Gastrocnemius medialis (tissue), 4 donors: Measurements from ENCODE around the gene TEN1. TPM values are rescaled to one million over a fixed set of nuclear protein-coding genes. Genes with fewer than 3 reads are reported as not detected.

Experiments used
- ATAC-seq, 2 donors: fragments of 150-250 bp; one replicate each; pipeline ENCODE4 v1.9.1; 2016
- DNase-seq, 2 donors: peaks; one replicate each; pipeline ENCODE4 v3.0.0-alpha.2; 2019
- H3K27ac ChIP-seq, 4 donors: fragments of 200-600 bp; sonication (generic); 1 replicate in 1 of 4; 2 replicates in 3 of 4; pipeline ENCODE4 v1.5.1; 2016 to 2018; ENCODE audit warnings: mild to moderate bottlenecking in 2 of 4, moderate library complexity in 1 of 4
- H3K27me3 ChIP-seq, 3 donors: fragments of 200-600 bp; sonication (generic) in 2 of 3; 1 replicate in 1 of 3; 2 replicates in 2 of 3; pipeline versions ENCODE4 v1.5.1 to v1.6.0; 2016 to 2019; ENCODE audit warnings: mild to moderate bottlenecking in 1 of 3, moderate library complexity in 1 of 3
- H3K36me3 ChIP-seq, 2 donors: fragments of 200-600 bp; sonication (generic) in 1 of 2; one replicate each; pipeline ENCODE4 v1.5.1; 2017 to 2018
- H3K4me1 ChIP-seq, 2 donors: fragments of 200-600 bp; sonication (generic) in 1 of 2; one replicate each; pipeline ENCODE4 v1.5.1; 2016 to 2017; ENCODE audit warnings: mild to moderate bottlenecking in 2 of 2
- H3K4me3 ChIP-seq, 4 donors: fragments of 200-600 bp; sonication (generic) in 3 of 4; 1 replicate in 1 of 4; 2 replicates in 3 of 4; pipeline ENCODE4 v1.5.1; 2016 to 2019; ENCODE audit warnings: mild to moderate bottlenecking in 2 of 4
- H3K9me3 ChIP-seq, 3 donors: fragments of 200-600 bp; sonication (generic) in 2 of 3; 1 replicate in 1 of 3; 2 replicates in 2 of 3; pipeline ENCODE4 v1.5.1; 2016 to 2019
- POLR2A ChIP-seq, 2 donors: fragments of 450-650 bp; IDR thresholded peaks; one replicate each; pipeline ENCODE4 v1.6.1; 2017; ENCODE audit warnings: antibody characterized with exemption in 2 of 2, mild to moderate bottlenecking in 2 of 2, moderate library complexity in 2 of 2
- in situ Hi-C, 4 donors: fragments of 200-750 bp; cut with MboI; loops; one replicate each; pipeline versions ENCODE4 v1.15.0 to v1.8.0; 2017; ENCODE audit warnings: low sequenced_read_pairs in 4 of 4
- intact Hi-C: fragments of 100-400 bp; cut with DNase I; formaldehyde crosslinking; loops from one replicate; pipeline ENCODE4 v1.15.1; 2023; ENCODE audit warnings: low total_unique reads
- total RNA-seq, 4 donors: library from RNA; depleted of rRNA; stranded (reverse); fragments of >200 nt; gene quantifications; one replicate each; pipeline versions ENCODE4 v1.1.0 to v1.2.3, GENCODE V29; 2016
- TF ChIP-seq, protein P1 (sequence below), 5 experiments: fragments of 450-650 bp in 3 of 5; fragments of 200-600 bp in 2 of 5; sonication (generic) in 2 of 5; IDR thresholded peaks in 4 of 5; conservative IDR thresholded peaks in 1 of 5; 1 replicate in 4 of 5; 2 replicates in 1 of 5; pipeline ENCODE4 v1.5.1; 2016 to 2019; ENCODE audit warnings: antibody characterized with exemption in 5 of 5, mild to moderate bottlenecking in 3 of 5, moderate library complexity in 3 of 5

TEN1 gene
- total RNA-seq, 4 donors from 2014 or later: 4.2 to 9.2 (median 6.8) TPM

DNA sequence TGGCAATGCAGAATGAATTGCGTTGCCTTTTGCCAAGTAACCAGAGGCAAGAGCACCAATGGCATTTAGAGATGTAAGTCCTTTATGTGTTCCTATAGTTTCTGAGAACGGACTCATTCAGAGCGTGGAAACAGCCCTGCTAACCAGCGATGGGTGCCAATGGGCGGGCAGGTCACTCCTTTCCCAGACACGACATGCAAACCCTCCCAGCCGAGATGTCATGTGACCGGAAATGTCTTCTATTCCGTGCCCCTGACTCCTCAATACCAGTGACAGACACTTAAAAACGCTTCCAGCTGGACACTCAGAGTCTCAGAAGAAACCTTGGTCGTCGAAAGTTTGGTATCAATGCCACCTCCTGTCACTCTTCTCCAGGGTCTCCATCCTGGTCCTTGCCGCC lies 41.4 kb upstream of the TEN1 start:
- no peaks in the 10 kb centered on the region for H3K36me3 ChIP-seq
- no peak overlapping the region for H3K4me3 ChIP-seq
- H3K27me3 ChIP-seq: no peaks in the 10 kb centered on the region
- no peak for ATAC-seq
- in situ Hi-C loops: no loop called here
- no peak for DNase-seq
- H3K9me3 ChIP-seq: no peaks in the 10 kb centered on the region
- H3K4me1 ChIP-seq: peaks cover 11 to 15% of the 10 kb centered on the region in 2 donors
- TF ChIP-seq POLR2A (IDR thresholded peaks at IDR 0.05): no peak
- TF ChIP-seq, protein P1, sequence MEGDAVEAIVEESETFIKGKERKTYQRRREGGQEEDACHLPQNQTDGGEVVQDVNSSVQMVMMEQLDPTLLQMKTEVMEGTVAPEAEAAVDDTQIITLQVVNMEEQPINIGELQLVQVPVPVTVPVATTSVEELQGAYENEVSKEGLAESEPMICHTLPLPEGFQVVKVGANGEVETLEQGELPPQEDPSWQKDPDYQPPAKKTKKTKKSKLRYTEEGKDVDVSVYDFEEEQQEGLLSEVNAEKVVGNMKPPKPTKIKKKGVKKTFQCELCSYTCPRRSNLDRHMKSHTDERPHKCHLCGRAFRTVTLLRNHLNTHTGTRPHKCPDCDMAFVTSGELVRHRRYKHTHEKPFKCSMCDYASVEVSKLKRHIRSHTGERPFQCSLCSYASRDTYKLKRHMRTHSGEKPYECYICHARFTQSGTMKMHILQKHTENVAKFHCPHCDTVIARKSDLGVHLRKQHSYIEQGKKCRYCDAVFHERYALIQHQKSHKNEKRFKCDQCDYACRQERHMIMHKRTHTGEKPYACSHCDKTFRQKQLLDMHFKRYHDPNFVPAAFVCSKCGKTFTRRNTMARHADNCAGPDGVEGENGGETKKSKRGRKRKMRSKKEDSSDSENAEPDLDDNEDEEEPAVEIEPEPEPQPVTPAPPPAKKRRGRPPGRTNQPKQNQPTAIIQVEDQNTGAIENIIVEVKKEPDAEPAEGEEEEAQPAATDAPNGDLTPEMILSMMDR (IDR thresholded peaks at IDR 0.05 in 4 of 5, conservative IDR thresholded peaks at IDR 0.05 in 1 of 5): no peak
- intact Hi-C loops: no loop called here
- H3K27ac ChIP-seq: no peak overlapping the region

DNA sequence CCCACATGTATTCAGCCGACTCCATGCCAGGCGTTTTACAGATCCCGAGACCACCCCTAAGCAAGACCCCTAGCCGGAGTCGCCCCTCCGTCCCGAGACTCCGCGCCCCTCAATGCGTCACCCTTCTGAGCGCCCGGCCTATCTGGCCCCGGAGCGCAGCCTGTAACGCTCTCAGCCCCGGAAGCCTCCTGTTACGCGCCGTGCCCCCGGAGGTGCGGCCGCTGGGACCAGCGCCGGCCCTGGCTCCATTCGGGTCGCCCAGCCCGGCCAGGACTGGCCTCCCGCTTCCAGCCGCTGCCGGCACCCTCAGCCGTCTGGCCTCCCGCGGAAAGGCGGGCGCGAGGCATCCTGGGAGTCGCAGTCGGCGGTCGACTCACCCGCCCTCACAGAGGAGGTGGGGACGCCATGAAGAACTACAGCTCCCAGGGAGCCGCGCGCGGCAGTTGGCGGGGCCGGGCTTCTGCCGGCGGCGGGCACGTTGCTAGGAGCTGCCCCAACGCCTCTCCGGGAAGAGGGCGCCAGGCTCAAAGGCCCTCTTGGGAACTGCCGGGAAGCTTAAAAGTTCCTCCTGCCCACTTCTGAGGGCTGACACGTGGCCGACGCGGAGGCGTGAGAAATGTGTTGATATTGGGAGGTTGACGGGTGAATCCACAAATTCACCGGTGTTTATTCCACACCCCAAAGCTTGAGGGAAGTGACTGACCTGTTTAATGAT lies 38.2 kb upstream of the TEN1 start, which contains the start of gene FBF1:
Gene FBF1 (minus strand): TSS at position 316 of the 715 bp plus-strand sequence. CDS start 2,893 bp downstream, outside the sequence.
- peak; percentile 90 to 93 for DNase-seq
- H3K36me3 ChIP-seq: peaks cover 0 to 1% of the 10 kb centered on the region in 2 donors
- H3K27me3 ChIP-seq: no peaks in the 10 kb centered on the region
- peaks cover 11 to 30% of the 10 kb centered on the region in 2 donors for H3K4me1 ChIP-seq
- H3K4me3 ChIP-seq: peak within 1 kb of the TSS; percentile 72 to 99 (median 86)
- peak within 1 kb of the TSS; percentile 66 to 88 (median 78) for H3K27ac ChIP-seq
- in situ Hi-C loops (no loop called here), intact Hi-C loops (loop anchor here (1.0 to 2.0 kb wide), 2 partner anchors 36 to 38 kb away; partner anchors contain the start of genes ACOX1 and TEN1)
- ATAC-seq: peak; percentile 92 to 97
- peak; percentile 66 to 68 for TF ChIP-seq POLR2A (IDR thresholded peaks at IDR 0.05)
- TF ChIP-seq, protein P1 (IDR thresholded peaks at IDR 0.05 in 4 of 5, conservative IDR thresholded peaks at IDR 0.05 in 1 of 5): peak in 2 of 5 experiments; percentile 15 to 18
- H3K9me3 ChIP-seq: no peaks in the 10 kb centered on the region

DNA sequence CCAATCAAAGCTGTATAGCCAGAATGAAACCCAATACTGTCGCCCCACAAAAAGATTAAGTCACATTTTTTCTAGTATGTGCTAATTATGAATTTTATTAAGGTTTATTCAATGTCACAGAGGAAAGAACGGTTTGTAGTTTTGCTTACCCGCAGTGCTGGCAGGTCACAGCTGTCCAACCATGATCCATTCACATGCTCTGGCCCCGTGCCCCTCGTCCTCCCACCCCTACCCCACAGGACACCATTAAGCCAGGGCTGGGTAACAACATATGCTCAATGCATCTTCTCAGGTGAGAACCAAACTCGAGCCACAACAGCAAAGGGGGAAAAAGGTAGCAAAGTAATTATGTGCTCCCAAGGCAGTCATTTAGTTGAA lies 37.6 kb upstream of the TEN1 start:
- H3K36me3 ChIP-seq: peaks cover 0 to 7% of the 10 kb centered on the region in 2 donors
- intact Hi-C loops: loop anchor here (1.0 to 2.0 kb wide), 2 partner anchors 36 to 37 kb away; partner anchors contain the start of genes ACOX1 and TEN1
- TF ChIP-seq POLR2A (IDR thresholded peaks at IDR 0.05): no peak
- TF ChIP-seq, protein P1 (IDR thresholded peaks at IDR 0.05 in 4 of 5, conservative IDR thresholded peaks at IDR 0.05 in 1 of 5): no peak
- H3K27ac ChIP-seq: peak overlapping the region; percentile 35 to 86 (median 54)
- in situ Hi-C loops: no loop called here
- no peaks in the 10 kb centered on the region for H3K27me3 ChIP-seq
- ATAC-seq (no peak), DNase-seq (peak in 1 of 2 donors; percentile 18)
- peak overlapping the region; percentile 72 to 99 (median 86) for H3K4me3 ChIP-seq
- H3K9me3 ChIP-seq: no peaks in the 10 kb centered on the region
- H3K4me1 ChIP-seq: peaks cover 11 to 35% of the 10 kb centered on the region in 2 donors

DNA sequence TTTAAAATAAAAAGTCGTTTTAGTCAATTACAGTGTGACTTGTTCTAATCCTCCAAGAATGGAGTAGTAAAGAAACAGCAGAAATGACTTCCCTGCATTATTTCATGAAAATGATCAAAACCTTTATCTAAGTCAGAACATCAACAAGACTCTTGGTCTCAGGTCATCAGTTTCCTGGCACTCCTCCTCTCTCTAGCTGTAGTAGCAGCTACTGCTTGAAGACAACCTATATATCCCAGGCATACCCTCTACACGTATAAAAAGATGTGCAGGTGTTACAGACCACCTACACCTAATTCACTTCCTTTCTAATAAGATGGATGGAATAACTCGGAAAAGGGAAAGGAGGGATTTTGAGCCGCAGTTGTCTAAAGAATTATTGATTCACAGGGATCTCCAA lies 36.6 kb upstream of the TEN1 start:
- no peak overlapping the region for H3K4me3 ChIP-seq
- H3K9me3 ChIP-seq: no peaks in the 10 kb centered on the region
- in situ Hi-C loops: no loop called here
- H3K36me3 ChIP-seq: peaks cover 0 to 17% of the 10 kb centered on the region in 2 donors
- intact Hi-C loops: no loop called here
- no peak overlapping the region for H3K27ac ChIP-seq
- no peak for TF ChIP-seq POLR2A (IDR thresholded peaks at IDR 0.05)
- TF ChIP-seq, protein P1 (IDR thresholded peaks at IDR 0.05 in 4 of 5, conservative IDR thresholded peaks at IDR 0.05 in 1 of 5): no peak
- DNase-seq (no peak), ATAC-seq (no peak)
- peaks cover 11 to 35% of the 10 kb centered on the region in 2 donors for H3K4me1 ChIP-seq
- no peaks in the 10 kb centered on the region for H3K27me3 ChIP-seq
